Stimulated activated CD4-positive, alpha-beta T cell treated with anti-CD3 and anti-CD28 coated beads, TNF-alpha, amount 100 ng/mL, for 48 hours (primary cell): ENCODE results near the gene COL23A1.

ENCODE experiments used
- DNase-seq, 3 donors: peaks; one replicate each; pipeline ENCODE4 v3.0.0-alpha.2; 2020; ENCODE audit warnings: low read depth in 3 of 3

COL23A1 gene

DNA sequence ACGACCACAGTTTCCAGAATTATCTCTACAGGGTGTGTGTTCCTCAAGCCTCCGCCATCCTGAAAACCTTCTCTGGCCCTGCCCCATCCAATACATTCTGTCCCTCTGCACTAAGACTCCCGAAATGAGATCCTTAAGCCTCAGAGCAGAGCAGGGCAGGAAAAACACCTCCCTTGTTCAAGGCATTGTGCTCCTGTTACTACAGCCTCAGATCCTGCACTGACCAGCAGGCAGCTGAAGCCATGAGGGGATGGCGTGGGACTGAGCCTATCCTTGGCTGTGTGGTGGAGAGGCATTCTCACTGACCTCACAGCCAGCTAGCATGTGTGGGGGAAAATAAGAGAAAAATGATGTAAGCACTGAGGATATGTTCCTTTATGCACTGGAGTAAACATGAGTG, 250.9 kb downstream of the COL23A1 start:
- no peak for DNase-seq

DNA sequence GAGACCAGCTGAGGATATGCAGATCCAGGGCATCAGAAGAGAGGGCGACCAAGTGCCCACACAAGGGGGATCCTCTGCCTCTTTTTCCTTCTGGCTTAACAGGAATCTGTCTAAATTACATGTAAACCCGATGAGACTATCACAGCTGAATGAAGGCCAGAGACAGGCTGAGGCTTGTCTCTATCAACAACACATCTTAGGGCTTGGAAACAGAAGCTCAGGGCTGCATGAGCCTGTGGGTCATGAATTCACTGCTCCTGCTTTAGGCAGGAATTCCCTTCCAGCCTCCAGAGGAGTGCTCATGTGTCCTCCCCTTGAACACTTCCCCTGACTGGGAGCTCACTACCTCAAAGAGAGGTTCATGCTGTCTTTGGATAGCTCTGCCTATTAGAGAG, 251.4 kb downstream of the COL23A1 start:
- no peak for DNase-seq

DNA sequence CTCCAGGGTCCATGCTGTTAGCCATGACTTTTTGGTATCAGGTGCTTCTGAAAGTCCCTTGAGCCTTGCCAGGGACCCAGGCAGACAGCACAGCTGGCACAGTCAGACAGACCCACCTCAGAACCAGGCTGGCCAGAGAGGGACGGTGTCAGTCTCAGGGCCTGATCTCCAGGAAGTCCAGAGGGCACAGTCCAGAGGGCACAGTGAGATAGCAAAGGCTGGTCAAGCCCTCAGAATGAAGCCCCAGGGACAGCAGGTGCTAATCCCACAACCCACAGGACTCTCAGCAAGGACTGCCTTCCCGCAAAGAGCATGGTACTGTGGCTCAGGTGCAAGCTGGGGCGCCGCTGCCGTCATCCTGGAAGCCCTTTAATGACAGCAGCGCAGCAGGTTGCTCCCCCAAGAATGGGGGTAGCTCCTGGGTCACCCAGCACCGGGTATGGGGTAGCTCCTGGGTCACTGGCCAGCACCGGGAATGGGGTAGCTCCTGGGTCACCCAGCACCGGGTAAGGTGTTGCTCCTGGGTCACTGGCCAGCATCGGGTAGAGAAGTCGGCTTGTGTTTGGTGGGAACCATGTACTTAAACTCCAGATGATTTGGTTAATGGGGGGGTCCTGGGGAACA, 252.0 kb downstream of the COL23A1 start:
- DNase-seq = no peak

DNA sequence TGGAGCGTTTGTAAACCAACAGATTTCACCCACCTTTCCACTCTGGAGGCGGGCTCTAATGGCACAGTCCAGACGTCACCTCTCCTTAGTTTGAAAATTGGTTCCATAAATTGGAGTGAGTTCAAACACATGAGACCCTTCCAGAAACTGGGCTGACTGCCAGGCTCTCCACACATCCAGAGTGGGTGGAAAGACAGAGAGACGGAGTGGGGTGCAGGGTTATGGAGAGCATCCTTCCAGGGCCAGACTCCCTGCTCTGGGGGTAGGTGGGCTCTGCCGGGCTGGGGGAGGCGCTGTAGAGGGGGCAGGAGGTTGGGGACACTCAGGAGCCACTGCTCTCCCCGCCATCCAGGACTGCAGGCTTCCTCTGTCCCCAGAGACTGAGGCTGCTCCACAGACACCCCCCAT, 252.9 kb downstream of the COL23A1 start:
- DNase-seq = no peak

DNA sequence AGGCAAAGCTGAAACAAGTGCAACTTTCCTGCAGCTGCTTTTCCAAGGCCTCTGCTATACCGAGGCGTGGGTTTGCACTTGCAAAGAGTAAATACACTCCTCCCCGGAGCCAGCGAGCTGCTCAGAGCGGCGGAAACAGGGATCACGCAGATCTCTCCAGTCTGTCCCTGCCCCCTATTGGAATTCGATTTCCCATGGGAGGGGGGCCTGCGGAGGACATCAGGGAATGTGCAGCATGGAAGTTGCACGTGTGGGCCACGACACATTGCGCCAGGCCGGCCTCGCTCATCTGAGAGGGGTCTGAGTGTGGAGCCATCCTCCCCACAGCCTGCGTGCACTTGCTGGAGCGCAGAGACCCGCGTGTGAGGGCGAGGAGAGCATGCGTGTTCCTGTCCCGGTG, 253.3 kb downstream of the COL23A1 start:
- DNase-seq = no peak

DNA sequence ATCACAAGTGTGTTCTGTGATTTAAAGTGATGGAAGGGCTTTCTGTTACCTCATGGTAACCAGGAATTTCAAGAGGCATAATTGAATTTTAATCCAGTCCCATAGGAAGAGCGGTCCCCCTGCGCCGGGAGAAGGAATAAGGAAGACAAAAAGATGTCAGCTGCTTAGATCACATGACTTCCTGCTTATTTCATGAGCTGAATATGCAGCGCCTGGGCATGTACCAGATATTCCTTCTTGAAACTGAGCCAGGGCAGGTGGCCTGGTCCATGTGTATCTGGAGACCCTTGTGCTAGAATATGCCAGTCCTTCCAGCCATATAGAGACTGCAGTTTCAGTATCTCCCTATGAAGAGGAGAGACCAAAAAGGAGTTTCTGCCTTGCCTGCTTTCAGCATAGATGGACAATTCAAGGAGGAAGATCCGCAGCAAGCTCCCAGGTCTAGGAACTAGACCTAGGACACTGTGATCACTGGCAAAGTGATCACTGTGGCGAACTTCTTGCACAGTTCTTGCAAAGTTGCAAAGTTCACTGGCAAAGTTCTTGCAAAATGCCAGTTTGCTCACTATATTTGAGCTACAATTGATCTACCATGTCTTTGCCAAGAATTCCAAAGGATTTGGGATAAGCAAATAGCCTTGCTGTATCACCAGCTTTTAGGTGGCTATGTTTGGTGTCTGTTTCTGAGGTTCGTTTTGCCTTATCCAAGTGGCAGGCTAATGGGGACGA, 254.7 kb downstream of the COL23A1 start:
- DNase-seq = no peak

DNA sequence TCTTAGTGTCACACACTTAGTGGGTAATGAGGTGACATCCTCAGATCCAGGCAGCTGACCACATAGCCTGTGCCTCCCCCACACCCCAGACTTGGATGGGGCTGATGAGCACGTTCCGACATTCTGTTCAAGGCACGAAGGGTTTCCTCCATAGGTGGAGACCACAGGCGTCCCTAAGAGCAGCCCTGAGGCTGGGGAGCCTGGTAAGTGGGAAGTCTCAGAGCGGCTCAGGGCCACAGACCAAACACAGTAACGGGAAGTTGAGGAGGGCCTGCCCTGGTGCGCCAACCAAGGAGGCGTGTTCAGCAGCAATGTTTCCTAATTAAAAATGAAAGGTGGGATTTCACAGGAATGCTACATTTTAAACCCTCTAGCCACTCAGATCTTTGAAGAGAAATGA, 255.3 kb downstream of the COL23A1 start:
- DNase-seq = no peak

DNA sequence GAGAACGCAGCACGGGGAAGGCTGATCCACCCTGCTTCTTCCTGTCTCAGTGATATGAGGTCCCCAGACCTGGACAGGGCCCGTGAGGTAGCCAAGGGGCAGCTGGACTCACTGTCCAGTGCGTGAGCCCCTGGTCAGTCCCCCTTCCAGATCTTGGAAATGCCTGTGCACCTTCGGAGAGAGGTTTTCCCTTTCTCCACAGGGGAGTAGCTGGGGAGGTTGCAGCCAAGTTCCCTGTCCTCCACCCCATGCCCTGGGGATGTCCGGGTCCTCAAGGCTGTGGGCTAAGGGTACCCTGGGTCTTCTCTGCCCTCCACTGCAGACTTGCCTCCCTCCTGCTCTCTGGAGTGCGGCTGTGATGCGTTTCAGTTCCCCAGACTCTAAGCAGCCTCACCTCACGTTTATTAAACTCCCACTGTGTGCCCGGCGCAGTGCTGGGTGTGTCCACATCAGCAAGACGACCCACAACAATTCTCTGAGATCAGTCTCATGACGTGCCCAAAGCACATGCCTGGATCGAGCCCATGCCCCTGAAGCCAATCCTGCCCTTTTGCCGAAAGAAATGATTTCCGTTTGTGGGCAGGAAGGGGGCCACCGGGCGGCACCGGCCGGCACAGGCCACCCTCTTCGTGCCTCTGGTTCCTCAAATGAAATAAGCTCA, 256.2 kb downstream of the COL23A1 start:
- no peak for DNase-seq

DNA sequence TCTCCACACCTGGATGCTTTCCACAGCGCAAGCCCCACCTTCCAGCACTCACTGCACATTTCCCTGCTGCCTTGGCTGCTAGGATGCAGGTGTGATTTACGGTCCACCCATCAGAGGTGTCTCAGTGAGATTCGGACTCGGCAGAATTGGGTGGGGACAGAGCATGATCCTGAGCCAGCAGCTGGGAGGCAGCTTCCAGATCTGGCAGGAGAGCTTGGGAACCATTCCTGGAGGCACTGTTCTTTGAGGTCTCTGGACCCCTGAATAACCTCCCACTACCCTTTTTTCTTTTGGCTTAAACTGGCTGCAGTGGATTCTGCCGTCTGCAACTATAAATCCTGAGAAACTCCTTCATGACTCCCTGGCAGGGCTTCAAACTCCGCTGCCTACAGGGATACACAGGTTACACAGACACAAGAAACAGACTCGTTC, 258.0 kb downstream of the COL23A1 start:
- no peak for DNase-seq

DNA sequence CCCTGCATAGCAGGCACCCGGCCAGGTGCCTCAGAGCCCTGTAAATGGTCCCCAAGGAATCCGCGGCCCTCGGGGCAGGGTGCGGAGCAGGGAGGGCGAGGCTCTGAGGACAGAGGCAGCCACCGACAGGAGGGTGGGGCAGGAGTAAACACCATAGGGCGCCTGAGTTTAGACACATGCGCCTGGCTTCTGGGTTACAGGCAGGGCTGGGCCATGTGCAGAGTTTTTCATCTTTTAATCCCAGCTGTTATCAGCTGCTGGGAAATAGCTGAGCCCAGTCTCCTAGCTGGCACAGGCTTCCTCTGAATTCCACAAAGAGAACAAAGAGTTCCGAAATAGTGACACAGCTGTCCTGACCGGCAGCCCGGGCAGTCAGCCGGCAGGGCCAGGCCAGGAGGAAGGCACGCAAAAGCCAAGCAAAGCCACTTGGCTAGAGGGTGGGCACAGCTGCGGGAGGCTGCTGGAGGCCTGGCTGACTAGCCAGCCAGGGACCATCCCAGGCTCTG, 258.6 kb downstream of the COL23A1 start:
- DNase-seq = no peak

DNA sequence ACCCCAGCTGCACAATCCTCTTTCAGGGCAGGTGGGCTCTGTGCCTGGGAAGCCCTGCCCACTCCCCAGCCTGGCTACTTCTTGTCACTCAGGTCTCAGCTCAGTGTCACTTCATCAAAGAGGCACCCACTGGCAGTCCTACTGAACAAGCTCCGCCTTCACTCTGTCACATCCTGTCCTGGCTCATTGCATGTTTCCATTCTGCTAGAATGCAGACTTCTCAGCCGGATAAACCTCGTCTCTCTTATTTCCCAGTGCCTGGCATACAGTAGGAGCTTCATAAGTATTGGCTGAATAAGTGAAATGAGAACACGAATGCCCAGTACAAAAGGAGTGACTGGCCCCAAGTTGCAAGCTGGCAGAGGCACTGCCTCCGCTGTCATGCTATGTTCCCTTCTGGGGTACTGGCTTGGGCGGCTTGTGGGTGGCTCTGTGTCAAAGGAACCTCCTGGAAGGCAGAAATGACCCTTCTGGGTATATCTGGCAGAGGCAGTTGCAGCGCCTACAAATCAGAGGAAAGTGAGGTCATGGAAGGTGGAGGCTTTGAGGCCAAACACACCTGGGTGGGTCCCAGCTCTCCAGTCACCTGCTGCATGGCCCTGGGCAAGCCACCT, 259.3 kb downstream of the COL23A1 start:
- DNase-seq = no peak

DNA sequence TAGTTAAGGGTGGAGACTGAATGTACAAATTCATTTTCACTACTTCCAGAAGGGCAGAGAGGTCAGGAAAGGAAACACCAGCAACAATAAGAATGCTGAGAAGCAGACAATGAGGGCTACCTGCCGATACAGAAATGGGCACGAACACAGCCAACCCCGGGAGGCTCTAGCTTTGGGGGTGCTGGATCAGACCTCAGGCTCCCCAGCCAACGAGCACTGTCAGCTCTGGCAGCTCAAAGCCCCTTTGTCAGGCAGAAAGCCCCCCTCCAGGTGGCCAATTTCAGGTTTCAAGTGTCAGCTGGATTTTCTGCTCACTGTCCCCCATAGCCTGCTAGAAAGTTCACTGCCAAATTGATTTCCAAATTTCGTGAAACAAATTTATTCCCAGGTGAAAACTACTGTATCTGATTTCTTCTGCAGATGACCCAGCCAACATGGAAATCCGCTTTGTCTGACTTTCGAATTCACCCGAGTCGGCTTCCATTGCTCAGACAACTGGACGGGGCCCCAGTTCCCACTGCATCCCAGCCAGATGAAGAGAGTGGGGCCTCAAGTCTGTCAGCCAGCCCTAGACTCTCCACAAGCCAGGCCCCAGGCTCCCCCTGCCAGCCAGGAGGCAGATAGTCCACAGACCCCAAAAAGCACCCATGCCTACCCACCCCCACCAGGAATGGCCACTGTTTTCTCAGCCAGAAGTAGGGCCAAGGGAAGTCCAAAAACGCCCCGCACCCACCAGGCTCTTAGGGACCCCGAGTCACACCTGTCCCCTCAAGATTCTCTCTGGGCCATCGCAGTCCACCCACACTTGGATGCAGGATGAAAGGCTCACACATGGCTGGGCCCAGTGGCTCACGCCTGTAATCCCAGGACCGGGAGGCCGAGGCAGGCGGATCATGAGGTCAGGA, 261.1 kb downstream of the COL23A1 start:
- DNase-seq = no peak

DNA sequence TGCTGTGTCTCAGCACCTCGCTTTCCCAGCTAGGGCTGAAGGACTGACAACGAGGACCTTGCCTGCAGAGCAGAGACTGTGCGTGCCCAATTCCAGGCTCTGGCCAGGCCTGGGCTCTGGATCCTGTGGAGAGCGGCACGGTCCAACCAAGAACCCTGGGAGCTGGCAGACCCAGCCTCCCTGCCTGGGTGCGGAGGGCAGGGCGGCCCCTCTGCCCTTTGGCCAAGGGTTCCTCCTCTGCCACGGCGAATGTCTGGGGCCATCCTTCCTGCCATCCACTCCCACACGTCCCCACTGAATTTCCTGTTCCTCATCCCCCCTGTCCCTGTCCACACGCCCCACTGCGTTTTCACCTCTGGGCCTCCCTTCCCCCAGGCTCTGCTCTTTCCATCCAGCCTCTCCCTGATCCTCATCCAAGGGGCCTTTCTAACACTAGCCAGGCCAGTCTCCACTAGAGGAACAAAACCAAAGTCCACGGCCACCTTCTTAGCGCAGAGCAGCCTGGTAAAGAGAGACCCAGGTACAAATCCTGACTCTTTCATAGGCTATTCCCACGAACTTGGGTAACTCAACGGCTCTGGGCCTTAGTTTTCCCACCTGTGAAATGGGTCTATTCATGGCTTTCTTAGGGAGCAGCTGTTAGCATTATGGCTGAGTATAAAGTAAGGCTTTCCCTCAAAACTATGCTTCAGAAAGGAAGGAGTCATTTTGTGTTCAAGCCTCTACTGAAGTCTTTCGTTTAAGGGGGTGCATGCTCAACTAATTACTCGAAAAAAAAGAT, 262.1 kb downstream of the COL23A1 start:
- no peak for DNase-seq

DNA sequence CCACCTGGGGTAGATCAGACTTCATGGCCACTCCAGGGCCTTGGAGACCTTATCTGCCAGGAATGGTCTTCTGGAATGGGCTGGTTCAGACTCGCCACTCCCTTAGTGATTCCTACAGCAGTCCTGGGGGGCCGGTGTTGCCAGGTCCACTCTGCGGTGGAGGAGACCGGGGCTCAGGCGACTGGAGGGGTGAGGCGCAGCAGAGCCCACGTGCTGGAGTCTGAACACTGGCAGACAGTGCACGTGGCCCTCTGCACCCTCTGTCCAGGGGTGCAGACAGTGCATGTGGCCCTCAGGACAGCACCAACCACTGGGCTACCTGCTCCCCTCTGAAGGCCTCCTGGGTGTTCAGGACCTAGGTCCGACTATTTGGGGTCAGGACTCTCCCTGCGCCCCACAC, 262.7 kb downstream of the COL23A1 start:
- DNase-seq = no peak

DNA sequence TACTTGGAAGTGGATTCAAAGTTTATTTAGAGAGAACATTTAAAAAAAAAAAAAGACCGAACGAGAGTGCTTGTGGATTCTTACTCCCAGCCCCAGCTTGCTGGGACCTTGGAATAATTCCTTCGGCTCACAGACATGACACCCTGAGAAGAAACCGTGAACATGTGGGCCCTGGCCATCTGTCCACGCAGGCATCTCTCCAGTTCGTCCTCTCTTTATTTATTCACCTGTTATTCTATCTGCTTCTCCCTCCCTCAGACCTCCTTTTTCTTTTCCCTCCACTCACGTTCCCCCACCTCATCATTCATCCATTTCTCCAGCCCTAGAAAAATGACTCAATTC, 263.8 kb downstream of the COL23A1 start:
- no peak for DNase-seq

DNA sequence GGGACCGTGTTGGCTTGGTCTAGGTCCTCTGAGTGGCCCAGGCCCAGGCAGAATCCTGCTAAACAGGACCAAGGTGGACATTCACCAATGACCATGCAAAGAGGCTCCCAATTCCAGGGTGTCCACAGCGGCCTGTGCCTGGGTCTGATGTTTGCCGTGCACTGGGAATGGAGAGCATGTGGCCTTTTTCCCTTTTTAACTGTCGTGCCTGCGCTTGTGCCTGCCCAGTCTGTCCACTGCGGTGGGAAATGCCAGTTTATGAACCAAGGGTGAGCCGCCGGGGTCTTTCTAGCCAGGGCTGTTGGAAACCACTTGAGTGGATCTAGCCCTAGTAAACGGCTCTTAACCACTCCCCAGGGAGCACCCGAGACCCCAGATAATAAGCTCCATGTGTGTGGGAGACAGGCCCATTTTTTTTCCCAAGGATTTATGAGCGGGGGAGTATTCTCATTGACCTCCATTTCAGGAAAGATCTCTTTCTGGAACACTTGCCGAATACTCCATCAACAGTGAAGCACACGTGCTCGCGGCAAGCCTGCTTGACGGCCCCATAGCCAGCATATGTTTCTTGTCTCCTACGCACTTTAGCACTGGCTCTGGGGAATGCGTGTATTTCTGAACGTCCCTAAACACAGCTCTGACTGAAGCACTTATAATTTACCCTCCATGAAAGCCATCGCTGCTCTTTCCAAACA, 264.4 kb downstream of the COL23A1 start:
- no peak for DNase-seq

DNA sequence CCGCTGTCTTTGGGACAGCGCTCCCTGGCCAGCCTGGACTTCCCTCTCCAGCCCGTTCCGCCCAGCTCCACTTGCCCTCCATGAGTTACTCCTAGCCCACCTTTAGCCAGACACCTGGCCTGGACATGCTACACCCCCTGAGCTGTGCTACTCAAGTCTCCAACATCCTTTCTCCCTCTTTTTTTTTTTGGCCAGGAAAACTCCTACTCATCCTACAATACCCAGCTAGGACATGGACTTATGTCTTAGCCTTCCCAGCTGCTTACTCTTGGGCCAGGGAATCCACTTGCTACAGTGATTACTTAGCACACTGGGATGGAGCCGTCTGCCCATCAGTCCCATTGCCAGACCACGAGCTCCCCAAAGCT, 264.9 kb downstream of the COL23A1 start:
- no peak for DNase-seq

DNA sequence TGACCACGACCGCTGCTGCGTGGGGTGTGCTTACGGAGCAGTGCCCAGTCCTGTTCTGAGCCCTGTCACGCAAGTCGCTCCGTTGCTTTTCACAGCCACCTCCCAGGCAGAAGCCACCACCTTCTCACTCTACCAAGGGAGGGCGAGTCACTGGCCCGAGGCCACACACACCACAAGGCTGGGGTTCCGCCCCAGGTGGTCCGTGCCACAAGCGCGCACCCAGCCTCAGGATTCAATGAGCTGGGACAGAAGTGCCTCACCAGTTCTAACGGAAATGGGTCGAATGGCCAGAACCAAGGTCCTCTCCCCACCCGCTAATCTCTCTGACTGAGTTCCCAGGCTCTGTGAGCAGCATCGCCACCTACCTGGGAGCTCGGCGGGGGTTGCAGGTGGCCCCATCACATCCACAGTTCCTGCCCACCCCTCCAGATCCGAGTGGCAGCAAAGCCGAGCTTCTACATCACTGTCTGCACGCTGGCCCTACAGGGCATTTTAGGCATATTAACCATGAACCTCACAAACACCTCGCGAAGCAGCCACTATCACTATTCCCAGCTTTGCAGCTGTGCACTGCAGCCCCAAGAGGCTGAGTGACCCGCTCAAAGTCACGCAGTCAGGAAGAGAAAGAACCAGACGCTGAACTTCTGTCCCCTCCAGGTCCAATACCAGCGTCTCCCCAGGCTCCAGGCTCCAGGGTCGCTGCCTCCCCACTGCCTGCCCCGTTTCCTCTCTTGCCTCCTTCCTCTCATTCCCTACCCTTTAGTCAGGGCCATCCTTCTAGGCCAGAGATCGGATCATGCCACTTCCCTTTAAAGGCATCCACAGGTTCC, 265.5 kb downstream of the COL23A1 start:
- no peak for DNase-seq

DNA sequence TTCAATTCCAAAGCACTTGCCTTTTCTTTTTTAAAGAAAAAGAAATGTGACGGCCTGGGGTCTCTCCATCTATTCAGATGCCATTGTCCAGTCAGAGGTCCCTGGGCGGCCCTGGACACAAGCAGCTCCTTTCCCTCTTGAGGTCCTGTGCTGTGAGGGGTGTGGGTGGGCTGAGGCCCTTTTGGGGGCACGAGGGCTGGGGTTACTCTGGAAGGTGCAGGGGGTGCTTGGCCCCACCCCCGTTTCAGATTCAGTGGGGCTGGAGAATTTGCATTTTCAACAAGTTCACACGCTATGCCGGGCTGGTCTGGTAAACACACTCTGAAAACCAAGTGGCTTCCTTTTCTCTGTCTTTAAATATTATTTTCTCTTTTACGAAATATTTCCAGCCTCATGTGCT, 266.2 kb downstream of the COL23A1 start:
- no peak for DNase-seq

DNA sequence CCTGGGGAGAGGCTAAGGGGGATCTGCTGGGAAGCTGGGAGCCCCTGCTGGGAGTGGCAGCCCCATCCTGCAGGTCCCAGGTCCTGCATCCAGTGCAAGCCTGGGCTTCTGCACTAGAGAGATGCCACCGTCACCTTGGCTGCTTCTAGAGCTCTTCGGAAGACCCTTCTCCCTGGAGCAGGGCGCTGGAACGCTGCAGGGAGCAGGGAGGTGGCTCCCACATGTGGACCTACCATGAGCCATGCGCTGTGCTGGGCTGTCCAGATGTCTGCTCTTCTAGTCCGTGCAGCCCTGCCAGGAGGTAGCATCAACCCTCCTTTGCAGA, 266.7 kb downstream of the COL23A1 start:
- no peak for DNase-seq
